Fibroblast of villous mesenchyme (primary cell): Measurements from ENCODE around the gene KRT85. TPM values are rescaled to one million over a fixed set of nuclear protein-coding genes. Genes with fewer than 3 reads are reported as not detected.
A peak's percentile ranks its signal among the peaks of the same experiment; 100 is the strongest.

Source experiments
- DNase-seq: peaks from one replicate; pipeline ENCODE4 v3.0.0-alpha.2; 2010; ENCODE audit warnings: low read depth
- H3K4me3 ChIP-seq: 2 replicates; pipeline ENCODE4 v1.5.1; 2011; ENCODE audit warnings: low read depth, mild to moderate bottlenecking, low read length
- CTCF ChIP-seq: IDR thresholded peaks from 2 replicates; pipeline ENCODE4 v1.5.1; 2012; ENCODE audit warnings: low read depth, mild to moderate bottlenecking, low read length; ENCODE audit not compliant: insufficient read depth
- total RNA-seq: library from RNA; depleted of rRNA; stranded (reverse); fragments of >200 nt; gene quantifications from 2 replicates; pipeline ENCODE4 v1.2.3, GENCODE V29; 2012

The KRT85 gene
- total RNA-seq, 1 donor = not detected

GRCh38 chr12:52378091-52378490 lies 10.8 kb upstream of the KRT85 start:
- TF ChIP-seq CTCF = no peak
- no peak for DNase-seq
- H3K4me3 ChIP-seq = no peak overlapping the region

- no peak overlapping the region for H3K4me3 ChIP-seq
- no peak for TF ChIP-seq CTCF
These were observed 10.0 kb upstream of the KRT85 start for GRCh38 chr12:52377266-52377665.

GRCh38 chr12:52372216-52373154 lies 5.2 kb upstream of the KRT85 start:
- TF ChIP-seq CTCF = peak; percentile 76
- H3K4me3 ChIP-seq = no peak overlapping the region
- peak; percentile 89 for DNase-seq

More at GRCh38 chr12:52377266-52377665, 10.0 kb upstream of the KRT85 start:
- no peak for DNase-seq

- DNase-seq = no peak
These were observed 4.4 kb upstream of the KRT85 start for GRCh38 chr12:52371716-52372115.

GRCh38 chr12:52370926-52371608 lies 3.8 kb upstream of the KRT85 start:
- peak; percentile 56 for DNase-seq
- no peak overlapping the region for H3K4me3 ChIP-seq
- TF ChIP-seq CTCF = no peak

More at GRCh38 chr12:52371716-52372115, 4.4 kb upstream of the KRT85 start:
- no peak overlapping the region for H3K4me3 ChIP-seq
- TF ChIP-seq CTCF = no peak

GRCh38 chr12:52369809-52370208 lies 2.5 kb upstream of the KRT85 start:
- DNase-seq = no peak
- no peak for TF ChIP-seq CTCF
- no peak overlapping the region for H3K4me3 ChIP-seq
